Fibroblast of peridontal ligament (primary cell): ENCODE measurements around the gene RNF220.

ENCODE experiments used
- DNase-seq: peaks from one replicate; pipeline ENCODE4 v3.0.0-alpha.2; 2010; ENCODE audit errors: extremely low read depth

RNF220 gene

DNA sequence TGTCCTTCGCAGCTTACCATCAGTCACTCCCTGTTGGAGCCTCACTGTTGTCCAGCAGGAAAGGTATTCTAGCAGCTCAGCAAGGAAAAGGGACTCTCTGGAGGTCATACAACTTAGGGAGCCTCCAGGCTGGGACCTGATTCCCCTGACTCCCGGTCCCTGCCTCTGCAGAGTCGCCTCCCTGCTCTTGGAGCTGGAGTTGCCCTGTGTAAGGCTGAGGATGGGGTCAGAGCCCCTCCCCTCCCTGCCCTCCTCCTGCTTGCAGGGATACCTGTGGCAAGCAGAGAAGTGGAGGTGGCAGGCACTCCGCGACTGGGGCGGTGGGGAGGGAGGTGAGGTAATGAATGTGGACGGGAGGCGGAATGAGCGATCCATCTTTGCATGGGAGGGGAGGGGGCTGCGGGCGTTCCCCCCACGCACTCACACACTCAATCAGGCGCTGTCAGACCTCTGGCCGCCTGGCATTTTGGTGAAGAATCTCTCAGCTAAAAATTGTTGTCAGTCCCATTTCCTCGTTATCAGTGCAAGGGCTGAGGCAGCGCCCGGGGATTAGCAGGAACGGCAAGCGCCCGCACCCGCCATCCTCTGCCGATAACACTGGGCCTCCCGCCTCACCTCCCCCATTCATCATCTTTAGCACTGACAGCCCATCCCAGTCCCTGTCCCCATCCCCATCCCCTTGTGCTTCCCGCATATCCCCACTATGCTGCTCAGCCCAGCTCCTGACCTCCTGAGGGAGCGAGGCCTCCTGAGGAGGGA is 204.9 kb downstream of the RNF220 start:
- DNase-seq: no peak

GRCh38 chr1:44610527-44611148 is 205.6 kb downstream of the RNF220 start:
- DNase-seq: no peak

- DNase-seq: no peak
These were observed 206.4 kb downstream of the RNF220 start for GRCh38 chr1:44611419-44611818.

DNA sequence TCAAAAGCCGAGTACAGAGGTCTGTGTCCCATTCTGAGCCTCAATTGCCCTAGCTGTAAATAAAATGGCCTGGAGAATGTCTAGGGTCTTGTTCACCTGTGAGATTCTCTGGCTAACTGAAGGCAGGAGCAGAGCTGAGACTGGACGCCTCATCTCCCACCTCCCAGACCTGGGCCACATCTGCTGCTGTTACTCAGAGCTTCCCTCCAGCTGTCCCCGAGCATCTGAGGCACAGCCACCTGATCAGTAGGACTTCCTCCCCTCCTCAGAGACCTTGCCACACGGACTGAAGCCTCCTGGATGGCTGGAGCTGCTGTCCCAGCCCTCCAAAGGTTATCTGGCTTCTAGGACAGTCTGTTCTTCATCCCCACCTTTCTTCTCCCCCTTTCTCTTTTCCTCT is 206.8 kb downstream of the RNF220 start:
- DNase-seq: no peak

GRCh38 chr1:44613941-44614340 is 208.9 kb downstream of the RNF220 start:
- DNase-seq: no peak

GRCh38 chr1:44616284-44616990 is 211.4 kb downstream of the RNF220 start:
- no peak for DNase-seq

DNA sequence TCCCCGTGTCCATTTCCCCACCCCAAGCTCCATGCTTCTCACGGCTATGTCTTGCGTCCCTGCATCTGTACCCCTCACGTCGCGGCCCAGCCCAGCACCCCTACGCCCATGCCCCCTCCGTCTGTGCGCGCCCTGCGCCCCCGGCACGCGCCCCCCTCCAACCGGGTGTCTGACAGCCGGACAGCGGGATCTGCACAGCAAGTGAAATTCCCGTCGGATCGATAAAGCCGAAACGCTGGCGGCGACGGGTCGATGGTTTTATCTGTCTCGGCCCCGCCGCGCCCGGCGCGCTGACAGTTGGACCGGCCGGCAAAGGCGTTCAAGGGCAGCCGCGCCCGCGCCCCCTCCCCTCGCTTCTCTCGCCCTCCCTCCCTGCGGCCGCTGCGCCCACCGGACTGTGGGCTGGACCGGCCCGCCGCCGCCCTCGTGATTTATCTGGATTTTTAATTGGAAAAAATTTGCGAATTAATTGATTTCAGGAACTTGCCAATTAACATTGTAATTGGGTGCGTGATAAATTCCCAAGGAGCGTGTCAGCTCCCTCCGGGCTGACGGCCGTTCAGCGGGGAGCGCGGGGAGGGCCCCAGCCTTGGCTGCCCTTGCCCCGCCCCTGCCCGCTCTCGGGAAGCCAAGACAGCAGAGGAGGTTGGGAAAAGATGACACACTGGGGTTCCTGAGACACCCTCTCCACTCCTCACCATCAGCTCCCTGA is 212.1 kb downstream of the RNF220 start:
- DNase-seq: no peak

- no peak for DNase-seq
These were observed 212.6 kb downstream of the RNF220 start for GRCh38 chr1:44617703-44618029.

DNA sequence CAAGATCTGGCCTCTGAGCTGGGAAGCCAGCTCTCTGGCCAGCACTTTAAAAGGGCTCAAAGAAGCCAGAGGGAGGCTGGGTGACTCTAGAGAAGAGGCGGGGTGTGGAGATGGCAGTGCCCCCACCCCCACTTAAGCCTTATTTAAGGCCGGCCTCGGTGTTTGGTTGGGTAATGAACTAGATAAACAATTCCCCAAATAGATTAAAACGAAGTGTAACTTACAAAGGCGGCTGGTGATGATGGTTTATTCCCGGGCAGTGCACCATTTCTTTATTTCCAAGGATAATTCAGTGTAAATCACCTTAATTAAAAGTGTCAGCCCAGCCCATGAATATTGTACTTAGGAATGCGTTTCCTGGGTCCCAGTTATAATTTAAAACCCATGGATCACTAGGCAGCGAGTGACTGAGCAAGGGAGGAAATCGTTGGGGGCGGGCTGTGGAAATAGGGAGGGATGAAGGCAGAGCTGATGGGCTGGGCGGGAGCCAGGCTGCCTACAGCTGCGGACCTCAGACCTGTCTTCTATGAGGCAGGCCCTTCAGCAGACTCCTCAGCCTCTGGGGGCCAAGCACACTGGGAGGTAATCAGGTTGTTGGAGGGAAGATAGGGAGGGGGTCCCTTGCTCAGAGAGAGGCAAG is 214.3 kb downstream of the RNF220 start:
- DNase-seq: peak; percentile 76

DNA sequence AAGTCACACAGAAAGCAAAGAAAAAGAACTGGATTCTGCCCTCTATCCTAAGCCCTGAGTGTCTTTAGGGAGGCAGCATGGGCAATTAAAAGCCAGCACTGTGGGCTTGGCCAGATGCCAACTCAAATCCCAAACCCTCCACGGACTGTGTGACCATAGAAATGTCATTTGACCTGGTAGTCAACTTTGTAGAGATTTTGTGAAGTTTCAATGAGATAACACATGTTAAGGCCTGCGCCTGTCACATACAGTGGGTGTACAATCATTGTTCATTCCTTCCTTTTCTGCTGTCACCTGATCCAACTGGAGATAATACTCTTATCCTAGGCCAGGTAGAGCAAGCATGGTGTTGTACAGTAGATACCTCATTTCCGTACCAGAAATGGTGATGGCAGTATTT is 215.0 kb downstream of the RNF220 start:
- no peak for DNase-seq

- no peak for DNase-seq
These were observed 216.8 kb downstream of the RNF220 start for GRCh38 chr1:44621841-44622286.

- no peak for DNase-seq
These were observed 219.3 kb downstream of the RNF220 start for GRCh38 chr1:44624268-44624901.

DNA sequence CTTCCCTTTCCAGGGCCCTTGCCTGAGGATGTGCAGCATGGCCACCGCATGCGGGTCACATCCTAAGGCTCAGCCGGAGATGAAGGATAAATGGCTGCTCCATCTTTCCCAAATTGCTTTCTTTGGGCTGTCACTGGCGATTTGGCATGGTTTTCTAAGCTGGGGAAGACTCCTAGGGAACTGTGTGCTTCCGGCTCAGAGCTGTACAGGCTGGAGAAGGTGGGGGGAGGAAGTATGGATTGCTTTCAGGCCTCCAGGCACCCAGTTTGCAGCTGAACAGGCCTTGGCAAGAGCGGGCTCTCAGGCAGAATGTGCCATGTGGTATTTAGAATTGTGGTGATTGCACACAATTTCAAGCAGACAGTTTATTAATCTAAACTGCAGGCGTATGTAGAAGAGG is 220.3 kb downstream of the RNF220 start:
- no peak for DNase-seq

GRCh38 chr1:44628962-44629756 is 224.1 kb downstream of the RNF220 start:
- DNase-seq: peak; percentile 95

DNA sequence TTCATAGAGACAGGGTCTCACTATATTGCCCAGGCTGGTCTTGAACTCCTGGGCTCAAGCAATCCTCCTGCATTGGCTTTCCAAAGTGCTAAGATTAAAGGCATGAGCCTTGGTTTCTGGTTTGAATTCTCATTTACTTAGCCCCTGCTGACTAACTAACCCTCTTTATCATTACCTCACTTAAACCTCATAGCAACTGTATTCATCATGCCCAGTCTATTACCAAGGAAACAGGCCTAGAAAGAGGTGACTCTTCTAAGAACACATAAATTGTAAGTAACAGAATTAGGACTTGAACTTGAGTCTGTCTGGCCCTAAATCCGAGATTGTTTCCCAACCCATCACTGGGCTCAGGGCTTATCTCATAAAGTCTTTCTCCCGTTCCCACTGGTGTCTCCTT is 225.1 kb downstream of the RNF220 start:
- peak; percentile 56 for DNase-seq

- DNase-seq: no peak
These were observed 226.2 kb downstream of the RNF220 start for GRCh38 chr1:44631333-44631646.

DNA sequence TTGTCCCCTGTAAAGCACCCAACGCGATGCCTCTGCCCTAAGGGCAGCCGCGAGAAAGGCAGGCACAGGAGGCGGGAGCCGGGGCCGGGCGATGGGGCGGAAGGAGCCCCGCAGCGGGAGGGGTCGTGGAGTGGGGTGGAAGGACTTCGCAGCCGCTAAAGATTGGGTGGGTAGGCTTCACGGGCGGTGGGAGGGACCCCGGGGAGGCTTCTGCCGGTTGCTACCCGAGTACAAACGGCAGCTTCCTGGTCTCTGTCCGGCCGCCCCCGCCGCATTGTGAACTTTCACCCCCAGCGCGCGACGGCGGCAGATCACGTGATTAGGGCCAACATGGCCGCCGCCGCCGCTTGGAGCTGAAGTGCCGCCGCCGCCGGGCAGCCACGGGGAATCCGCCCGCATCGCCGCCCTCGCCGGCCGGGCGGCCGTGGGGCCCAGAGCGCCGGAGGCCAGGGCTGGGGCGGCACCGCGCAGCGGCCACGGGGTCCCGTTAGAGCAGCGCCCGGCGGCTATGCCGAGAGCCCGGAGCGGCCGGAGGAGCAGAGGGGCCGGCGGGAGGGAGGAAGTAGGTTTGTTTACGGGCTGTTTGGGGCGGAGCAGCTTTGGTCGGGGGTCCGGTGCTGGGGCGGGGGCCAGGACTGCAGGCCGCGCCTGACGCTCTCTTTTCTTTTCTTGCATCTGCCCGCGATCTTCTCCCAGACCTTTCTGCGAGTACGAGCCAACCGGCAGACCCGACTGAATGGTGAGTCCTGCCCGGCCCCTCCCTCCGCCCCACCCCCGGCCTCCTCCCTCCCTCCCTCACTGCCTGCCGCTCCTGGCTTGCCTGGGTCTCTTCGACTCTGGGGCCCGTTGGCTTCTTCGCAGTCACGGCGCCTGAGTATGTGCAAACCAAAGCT is 226.8 kb downstream of the RNF220 start:
- peak; percentile 75 for DNase-seq

- DNase-seq: peak; percentile 23
These were observed 227.5 kb downstream of the RNF220 start for GRCh38 chr1:44632598-44632997.

GRCh38 chr1:44634606-44635189 is 229.6 kb downstream of the RNF220 start:
- DNase-seq: no peak
